Loucy (cell line): ENCODE results near the gene SND1.

Experiments
- H2AFZ ChIP-seq: fragments of 200-600 bp; sonication (generic); 2 replicates; pipeline ENCODE4 v1.6.0; 2016; ENCODE audit warnings: antibody characterized with exemption, mild to moderate bottlenecking, low read length, moderate library complexity
- H3F3A ChIP-seq: fragments of 200-600 bp; 2 replicates; pipeline ENCODE4 v1.6.0; 2016; ENCODE audit warnings: antibody characterized with exemption, low read depth, mild to moderate bottlenecking
- H3K27me3 ChIP-seq: fragments of 200-600 bp; sonication (generic); 2 replicates; pipeline ENCODE4 v1.6.1; 2014; ENCODE audit warnings: low read length, mild to moderate bottlenecking; ENCODE audit not compliant: insufficient read depth, poor library complexity, severe bottlenecking
- H3K36me3 ChIP-seq: fragments of 200-600 bp; sonication (generic); 2 replicates; pipeline ENCODE4 v1.6.1; 2016; ENCODE audit warnings: low read length; ENCODE audit not compliant: insufficient read depth
- H3K4me1 ChIP-seq: fragments of 200-600 bp; sonication (generic); 2 replicates; pipeline ENCODE4 v1.5.1; 2014; ENCODE audit warnings: low read length, mild to moderate bottlenecking; ENCODE audit not compliant: insufficient read depth, poor library complexity, severe bottlenecking
- H3K4me2 ChIP-seq: fragments of 200-600 bp; sonication (generic); 2 replicates; pipeline ENCODE4 v1.6.0; 2014; ENCODE audit warnings: antibody characterized with exemption, low read length, low read depth, mild to moderate bottlenecking; ENCODE audit not compliant: poor library complexity, severe bottlenecking
- H3K4me3 ChIP-seq: fragments of 200-600 bp; sonication (generic); 2 replicates; pipeline ENCODE4 v1.5.1; 2014; ENCODE audit warnings: low read length, mild to moderate bottlenecking, mixed read lengths; ENCODE audit not compliant: poor library complexity, severe bottlenecking
- H3K79me2 ChIP-seq: fragments of 200-600 bp; sonication (generic); 2 replicates; pipeline ENCODE4 v1.6.1; 2014; ENCODE audit warnings: low read length; ENCODE audit not compliant: insufficient read depth
- H3K9ac ChIP-seq: fragments of 200-600 bp; sonication (generic); 2 replicates; pipeline ENCODE4 v1.6.0; 2014; ENCODE audit warnings: mild to moderate bottlenecking, low read depth, low read length, moderate library complexity; ENCODE audit not compliant: poor library complexity, severe bottlenecking
- H3K9me2 ChIP-seq: fragments of 200-600 bp; sonication (generic); replicated peaks from 2 replicates; pipeline ENCODE4 v1.6.1; 2016; ENCODE audit warnings: low read depth, low read length, mixed read lengths
- H3K9me3 ChIP-seq: fragments of 200-600 bp; sonication (generic); 2 replicates; pipeline ENCODE4 v1.6.1; 2014; ENCODE audit warnings: mild to moderate bottlenecking, antibody characterized with exemption, low read length, low read depth; ENCODE audit not compliant: insufficient read depth
- H4K20me1 ChIP-seq: fragments of 200-600 bp; sonication (generic); 2 replicates; pipeline ENCODE4 v1.6.0; 2014; ENCODE audit warnings: antibody characterized with exemption, low read length, mild to moderate bottlenecking; ENCODE audit not compliant: insufficient read depth, poor library complexity, severe bottlenecking
- EZH2phosphoT487 ChIP-seq: fragments of 200-600 bp; IDR thresholded peaks from 2 replicates; pipeline ENCODE4 v1.6.1; 2018; ENCODE audit warnings: antibody characterized with exemption, mild to moderate bottlenecking, moderate library complexity, borderline replicate concordance
- TF ChIP-seq, protein P1 (sequence below): fragments of 200-600 bp; sonication (generic); conservative IDR thresholded peaks from 2 replicates; pipeline ENCODE4 v1.5.1; 2014; ENCODE audit warnings: mild to moderate bottlenecking, antibody characterized with exemption, low read length

Gene SND1

DNA sequence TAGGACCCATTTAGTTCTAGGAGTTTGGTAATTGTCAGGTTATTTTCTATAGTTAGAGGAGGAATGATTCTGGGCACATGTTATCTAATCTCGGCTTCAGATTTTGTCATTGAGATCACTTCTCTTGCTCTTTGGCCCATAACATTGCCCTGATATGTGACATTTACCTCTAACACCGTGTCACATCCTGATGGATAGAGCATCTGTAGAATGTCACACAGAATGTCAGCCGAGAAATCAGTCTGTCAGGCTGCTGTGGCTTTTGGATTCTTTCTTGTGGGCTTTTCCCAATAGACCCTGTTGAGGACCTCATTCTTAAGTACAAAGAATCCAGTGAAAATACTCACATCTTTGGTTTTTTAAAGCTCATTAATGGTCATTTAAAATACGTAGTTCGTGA, 236.8 kb downstream of the SND1 start:
- Histone ChIP-seq H4K20me1 (no peaks in the 10 kb centered on the region), H3K27me3 (no peaks in the 10 kb centered on the region), H3K9me2 (no peaks in the 10 kb centered on the region), H3K4me3 (no peak overlapping the region), H3F3A (no peaks in the 10 kb centered on the region), H3K4me1 (peaks cover 9% of the 10 kb centered on the region), H3K36me3 (peaks cover 53% of the 10 kb centered on the region; the same call in 1 of the 2 replicates), H2AFZ (no peak overlapping the region), H3K9me3 (no peaks in the 10 kb centered on the region), H3K4me2 (no peak overlapping the region), H3K9ac (no peak overlapping the region), H3K79me2 (no peaks in the 10 kb centered on the region)
- TF ChIP-seq EZH2phosphoT487: no peak
- TF ChIP-seq, protein P1, sequence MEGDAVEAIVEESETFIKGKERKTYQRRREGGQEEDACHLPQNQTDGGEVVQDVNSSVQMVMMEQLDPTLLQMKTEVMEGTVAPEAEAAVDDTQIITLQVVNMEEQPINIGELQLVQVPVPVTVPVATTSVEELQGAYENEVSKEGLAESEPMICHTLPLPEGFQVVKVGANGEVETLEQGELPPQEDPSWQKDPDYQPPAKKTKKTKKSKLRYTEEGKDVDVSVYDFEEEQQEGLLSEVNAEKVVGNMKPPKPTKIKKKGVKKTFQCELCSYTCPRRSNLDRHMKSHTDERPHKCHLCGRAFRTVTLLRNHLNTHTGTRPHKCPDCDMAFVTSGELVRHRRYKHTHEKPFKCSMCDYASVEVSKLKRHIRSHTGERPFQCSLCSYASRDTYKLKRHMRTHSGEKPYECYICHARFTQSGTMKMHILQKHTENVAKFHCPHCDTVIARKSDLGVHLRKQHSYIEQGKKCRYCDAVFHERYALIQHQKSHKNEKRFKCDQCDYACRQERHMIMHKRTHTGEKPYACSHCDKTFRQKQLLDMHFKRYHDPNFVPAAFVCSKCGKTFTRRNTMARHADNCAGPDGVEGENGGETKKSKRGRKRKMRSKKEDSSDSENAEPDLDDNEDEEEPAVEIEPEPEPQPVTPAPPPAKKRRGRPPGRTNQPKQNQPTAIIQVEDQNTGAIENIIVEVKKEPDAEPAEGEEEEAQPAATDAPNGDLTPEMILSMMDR: no peak

GRCh38 chr7:127889677-127890076, 237.7 kb downstream of the SND1 start:
- no peaks in the 10 kb centered on the region for H3K9me3 ChIP-seq
- TF ChIP-seq, protein P1: no peak
- TF ChIP-seq EZH2phosphoT487: no peak
- H3K4me2 ChIP-seq: no peak overlapping the region
- H2AFZ ChIP-seq: no peak overlapping the region
- no peaks in the 10 kb centered on the region for H3K27me3 ChIP-seq
- H3K4me1 ChIP-seq: peaks cover 9% of the 10 kb centered on the region
- H3K9me2 ChIP-seq: no peaks in the 10 kb centered on the region
- H4K20me1 ChIP-seq: no peaks in the 10 kb centered on the region
- H3K9ac ChIP-seq: no peak overlapping the region
- H3F3A ChIP-seq: no peaks in the 10 kb centered on the region
- no peak overlapping the region for H3K4me3 ChIP-seq
- H3K36me3 ChIP-seq: peaks cover 53% of the 10 kb centered on the region; the same call in 1 of the 2 replicates
- no peaks in the 10 kb centered on the region for H3K79me2 ChIP-seq

DNA sequence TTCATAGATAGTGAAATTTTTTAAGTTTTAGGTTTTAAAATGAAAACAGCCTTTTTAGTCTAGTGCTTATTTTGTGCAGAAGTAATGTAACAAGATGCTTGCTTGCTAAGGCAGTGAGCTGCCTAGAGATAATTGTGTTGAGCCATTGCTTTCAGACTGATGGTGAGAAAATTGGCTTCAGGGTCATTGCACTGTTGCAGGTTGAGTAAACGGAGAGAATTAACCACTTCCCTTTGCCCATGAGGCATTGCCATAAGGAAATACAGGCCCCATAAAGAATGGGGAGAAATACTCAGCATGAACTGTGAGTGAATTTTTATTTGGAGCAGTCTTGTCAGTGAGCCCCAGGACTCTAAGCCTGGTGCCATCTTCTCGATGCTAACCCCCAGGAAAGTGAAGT, 238.7 kb downstream of the SND1 start:
- H3K36me3 ChIP-seq: peaks cover 57% of the 10 kb centered on the region; the same call in 1 of the 2 replicates
- H3F3A ChIP-seq: no peaks in the 10 kb centered on the region
- H3K4me1 ChIP-seq: peaks cover 9% of the 10 kb centered on the region
- H3K4me3 ChIP-seq: no peak overlapping the region
- no peak overlapping the region for H3K4me2 ChIP-seq
- H2AFZ ChIP-seq: no peak overlapping the region
- H3K9ac ChIP-seq: no peak overlapping the region
- no peaks in the 10 kb centered on the region for H3K27me3 ChIP-seq
- TF ChIP-seq EZH2phosphoT487: no peak
- TF ChIP-seq, protein P1: no peak
- no peaks in the 10 kb centered on the region for H4K20me1 ChIP-seq
- no peaks in the 10 kb centered on the region for H3K79me2 ChIP-seq
- no peaks in the 10 kb centered on the region for H3K9me3 ChIP-seq
- no peaks in the 10 kb centered on the region for H3K9me2 ChIP-seq
